ENCODE data around the gene CDK18.

The CDK18 gene

DNA sequence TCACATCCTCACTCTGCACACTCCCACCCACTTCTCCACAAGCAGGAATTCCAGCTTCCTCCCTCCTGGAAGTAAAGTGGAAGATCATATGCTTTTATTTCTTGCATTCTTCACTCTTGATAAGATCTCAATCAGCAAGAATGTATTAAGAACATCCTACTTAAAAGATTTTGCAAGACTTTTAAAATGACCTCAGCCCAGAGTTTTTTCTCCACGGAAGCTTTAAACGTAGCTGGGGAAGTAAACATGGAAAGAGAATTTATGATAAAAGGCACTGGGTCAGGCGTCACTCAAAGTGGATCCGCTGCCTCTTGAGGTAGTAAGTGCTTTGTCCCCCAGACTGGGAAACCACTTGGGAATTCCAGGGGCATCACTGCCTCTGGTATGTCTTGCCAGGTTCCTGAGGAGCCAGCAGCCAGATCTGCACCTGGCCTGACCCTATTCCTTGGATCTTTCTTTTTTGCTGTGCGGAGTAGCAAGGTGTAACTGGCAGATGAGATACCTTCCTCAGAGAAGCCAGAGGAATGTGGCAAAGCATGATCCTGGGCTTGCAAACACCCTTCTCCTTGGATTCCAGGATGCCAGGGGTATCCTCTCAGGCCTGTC lies 33.9 kb downstream of the CDK18 start:
- no peak overlapping the region for H3K27ac ChIP-seq (replicated peaks)
- TF ChIP-seq GABPA (IDR thresholded peaks at IDR 0.05; ENCODE audit: low read depth), result no peak
- TF ChIP-seq, protein P1, sequence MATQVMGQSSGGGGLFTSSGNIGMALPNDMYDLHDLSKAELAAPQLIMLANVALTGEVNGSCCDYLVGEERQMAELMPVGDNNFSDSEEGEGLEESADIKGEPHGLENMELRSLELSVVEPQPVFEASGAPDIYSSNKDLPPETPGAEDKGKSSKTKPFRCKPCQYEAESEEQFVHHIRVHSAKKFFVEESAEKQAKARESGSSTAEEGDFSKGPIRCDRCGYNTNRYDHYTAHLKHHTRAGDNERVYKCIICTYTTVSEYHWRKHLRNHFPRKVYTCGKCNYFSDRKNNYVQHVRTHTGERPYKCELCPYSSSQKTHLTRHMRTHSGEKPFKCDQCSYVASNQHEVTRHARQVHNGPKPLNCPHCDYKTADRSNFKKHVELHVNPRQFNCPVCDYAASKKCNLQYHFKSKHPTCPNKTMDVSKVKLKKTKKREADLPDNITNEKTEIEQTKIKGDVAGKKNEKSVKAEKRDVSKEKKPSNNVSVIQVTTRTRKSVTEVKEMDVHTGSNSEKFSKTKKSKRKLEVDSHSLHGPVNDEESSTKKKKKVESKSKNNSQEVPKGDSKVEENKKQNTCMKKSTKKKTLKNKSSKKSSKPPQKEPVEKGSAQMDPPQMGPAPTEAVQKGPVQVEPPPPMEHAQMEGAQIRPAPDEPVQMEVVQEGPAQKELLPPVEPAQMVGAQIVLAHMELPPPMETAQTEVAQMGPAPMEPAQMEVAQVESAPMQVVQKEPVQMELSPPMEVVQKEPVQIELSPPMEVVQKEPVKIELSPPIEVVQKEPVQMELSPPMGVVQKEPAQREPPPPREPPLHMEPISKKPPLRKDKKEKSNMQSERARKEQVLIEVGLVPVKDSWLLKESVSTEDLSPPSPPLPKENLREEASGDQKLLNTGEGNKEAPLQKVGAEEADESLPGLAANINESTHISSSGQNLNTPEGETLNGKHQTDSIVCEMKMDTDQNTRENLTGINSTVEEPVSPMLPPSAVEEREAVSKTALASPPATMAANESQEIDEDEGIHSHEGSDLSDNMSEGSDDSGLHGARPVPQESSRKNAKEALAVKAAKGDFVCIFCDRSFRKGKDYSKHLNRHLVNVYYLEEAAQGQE (IDR thresholded peaks at IDR 0.05; ENCODE audit: insufficient replicate concordance, low read depth), result no peak
- TF ChIP-seq, protein P2, sequence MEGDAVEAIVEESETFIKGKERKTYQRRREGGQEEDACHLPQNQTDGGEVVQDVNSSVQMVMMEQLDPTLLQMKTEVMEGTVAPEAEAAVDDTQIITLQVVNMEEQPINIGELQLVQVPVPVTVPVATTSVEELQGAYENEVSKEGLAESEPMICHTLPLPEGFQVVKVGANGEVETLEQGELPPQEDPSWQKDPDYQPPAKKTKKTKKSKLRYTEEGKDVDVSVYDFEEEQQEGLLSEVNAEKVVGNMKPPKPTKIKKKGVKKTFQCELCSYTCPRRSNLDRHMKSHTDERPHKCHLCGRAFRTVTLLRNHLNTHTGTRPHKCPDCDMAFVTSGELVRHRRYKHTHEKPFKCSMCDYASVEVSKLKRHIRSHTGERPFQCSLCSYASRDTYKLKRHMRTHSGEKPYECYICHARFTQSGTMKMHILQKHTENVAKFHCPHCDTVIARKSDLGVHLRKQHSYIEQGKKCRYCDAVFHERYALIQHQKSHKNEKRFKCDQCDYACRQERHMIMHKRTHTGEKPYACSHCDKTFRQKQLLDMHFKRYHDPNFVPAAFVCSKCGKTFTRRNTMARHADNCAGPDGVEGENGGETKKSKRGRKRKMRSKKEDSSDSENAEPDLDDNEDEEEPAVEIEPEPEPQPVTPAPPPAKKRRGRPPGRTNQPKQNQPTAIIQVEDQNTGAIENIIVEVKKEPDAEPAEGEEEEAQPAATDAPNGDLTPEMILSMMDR (IDR thresholded peaks at IDR 0.05; ENCODE audit: insufficient read depth, low read length), result no peak
- no peak for DNase-seq (ENCODE audit: low read depth in 1 of 2, low spot score in 1 of 2)
- H3K4me3 ChIP-seq (replicated peaks; ENCODE audit: insufficient read depth, low read length), result no peak overlapping the region
- H3K27me3 ChIP-seq (ENCODE audit: insufficient read depth, poor library complexity, severe bottlenecking), result peaks cover 6% of the 10 kb centered on the region

DNA sequence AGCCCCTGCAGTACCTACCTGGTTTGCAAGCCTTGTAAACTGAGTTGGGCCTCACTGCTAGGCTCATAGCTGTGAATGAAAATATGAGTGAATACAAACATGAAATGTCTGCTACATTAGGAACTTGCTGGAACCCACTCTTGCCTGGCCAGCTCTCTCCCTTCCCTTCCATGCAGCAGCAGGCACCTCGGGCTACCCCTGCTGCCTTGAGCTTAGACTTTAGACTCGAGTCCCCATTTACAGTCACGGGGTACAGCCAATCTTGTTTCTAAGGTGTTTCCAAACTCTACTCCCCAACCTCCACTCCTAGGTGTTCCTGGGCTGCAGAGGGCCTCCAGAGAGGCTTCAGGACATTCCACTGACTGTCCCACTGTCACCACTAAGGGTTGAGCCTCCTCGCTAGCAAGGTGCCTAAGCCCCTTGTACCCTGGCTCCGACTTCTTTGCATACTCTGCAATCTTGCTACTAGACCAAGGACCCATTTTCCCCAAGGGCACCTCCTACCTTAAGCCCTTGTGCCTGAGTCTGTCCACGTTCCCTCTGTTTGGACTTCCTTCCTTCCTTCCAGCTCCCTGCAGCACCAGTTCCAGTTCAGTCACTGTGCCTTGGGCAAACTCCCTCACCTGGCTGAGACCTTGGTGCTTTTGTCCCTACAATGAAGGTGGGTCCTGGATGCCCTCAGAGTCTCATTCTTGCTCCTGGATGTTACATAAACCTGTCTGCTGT lies 36.9 kb downstream of the CDK18 start:
- no peak for DNase-seq (ENCODE audit: low read depth in 1 of 2, low spot score in 1 of 2)

DNA sequence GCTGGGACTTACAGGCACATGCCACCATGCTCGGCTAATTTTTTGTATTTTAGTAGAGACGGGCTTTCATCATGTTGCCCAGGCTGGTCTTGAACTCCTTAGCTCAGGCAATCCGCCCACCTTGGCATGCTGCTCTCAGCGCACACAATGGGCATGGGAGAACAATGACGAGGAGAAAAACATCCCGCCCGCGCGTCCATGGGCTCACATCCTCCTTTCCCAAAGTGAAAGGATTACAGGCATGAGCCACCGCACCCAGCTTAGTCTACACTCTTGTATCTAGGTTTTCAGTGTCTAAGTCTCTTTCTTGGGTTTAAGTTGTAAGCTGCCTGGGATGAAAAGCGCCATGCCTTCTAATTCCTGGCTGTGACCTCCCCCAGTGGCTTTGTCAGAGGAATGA lies 37.9 kb downstream of the CDK18 start:
- TF ChIP-seq, protein P2 (IDR thresholded peaks at IDR 0.05; ENCODE audit: insufficient read depth, low read length), result no peak
- TF ChIP-seq, protein P1 (IDR thresholded peaks at IDR 0.05; ENCODE audit: insufficient replicate concordance, low read depth), result no peak
- TF ChIP-seq SPI1 (IDR thresholded peaks at IDR 0.05; ENCODE audit: borderline replicate concordance, low read depth), result no peak
- TF ChIP-seq GABPA (IDR thresholded peaks at IDR 0.05; ENCODE audit: low read depth), result no peak
- no peak for TF ChIP-seq POLR2AphosphoS5 (IDR thresholded peaks at IDR 0.05; ENCODE audit: low read depth)
- Histone ChIP-seq H3K27ac (replicated peaks) (no peak overlapping the region), H3K27me3 (ENCODE audit: insufficient read depth, poor library complexity, severe bottlenecking) (peaks cover 16% of the 10 kb centered on the region), H3K4me3 (replicated peaks; ENCODE audit: insufficient read depth, low read length) (no peak overlapping the region)
- no peak for DNase-seq (ENCODE audit: low read depth in 1 of 2, low spot score in 1 of 2)

More for the DNA sequence above, 36.9 kb downstream of the CDK18 start:
- Histone ChIP-seq H3K27me3 (ENCODE audit: insufficient read depth, poor library complexity, severe bottlenecking) (peaks cover 16% of the 10 kb centered on the region), H3K27ac (replicated peaks) (no peak overlapping the region), H3K4me3 (replicated peaks; ENCODE audit: insufficient read depth, low read length) (no peak overlapping the region)
- TF ChIP-seq, protein P1 (IDR thresholded peaks at IDR 0.05; ENCODE audit: insufficient replicate concordance, low read depth), result no peak
- TF ChIP-seq, protein P2 (IDR thresholded peaks at IDR 0.05; ENCODE audit: insufficient read depth, low read length), result no peak
- TF ChIP-seq POLR2AphosphoS5 (IDR thresholded peaks at IDR 0.05; ENCODE audit: low read depth), result no peak
- no peak for TF ChIP-seq SPI1 (IDR thresholded peaks at IDR 0.05; ENCODE audit: borderline replicate concordance, low read depth)
- no peak for TF ChIP-seq GABPA (IDR thresholded peaks at IDR 0.05; ENCODE audit: low read depth)
